SK-N-SH (cell line): ENCODE results near the gene ENO1. TPM values are rescaled to one million over a fixed set of nuclear protein-coding genes. Genes with fewer than 3 reads are reported as not detected.

Source experiments
- CTCF ChIA-PET: fragments of 300-600, 350-600 bp; formaldehyde crosslinking; extraction: SDS; loops from one replicate; lab custom pipeline; 2021; lab: Yijun Ruan, JAX
- POLR2A ChIA-PET: fragments of 350-600 bp; sonication (Branson Sonifier 250); formaldehyde crosslinking; extraction: SDS; loops from one replicate; lab custom pipeline; 2020; ENCODE audit warnings: antibody characterized with exemption, inconsistent platforms; lab: Yijun Ruan, JAX
- DNase-seq: peaks from one replicate; pipeline ENCODE4 v3.0.0; 2012
- H2AFZ ChIP-seq: fragments of 200-600 bp; sonication (generic); 2 replicates; pipeline ENCODE4 v1.8.1; 2016; ENCODE audit warnings: antibody characterized with exemption, mild to moderate bottlenecking, low read depth
- H3F3A ChIP-seq: fragments of 200-600 bp; sonication (generic); replicated peaks from 2 replicates; pipeline ENCODE3; 2016; ENCODE audit warnings: antibody characterized with exemption, mild to moderate bottlenecking; ENCODE audit not compliant: insufficient read depth
- H3K27ac ChIP-seq, 2 experiments: fragments of 200-500 bp in 1 of 2; fragments of 200-600 bp in 1 of 2; sonication (Bioruptor generic) in 1 of 2; sonication (generic), shearing (Covaris generic) in 1 of 2; 2 replicates each; pipeline versions ENCODE4 v1.5.1 to v1.6.1; 2014 to 2016; ENCODE audit warnings: low read depth in 2 of 2, inconsistent platforms in 1 of 2, low read length in 1 of 2, mild to moderate bottlenecking in 1 of 2, mixed read lengths in 1 of 2
- H3K27me3 ChIP-seq: fragments of 200-600 bp; sonication (generic), shearing (Covaris generic); 2 replicates; pipeline ENCODE4 v1.6.1; 2016; ENCODE audit warnings: mixed run types; ENCODE audit not compliant: insufficient read depth
- H3K36me3 ChIP-seq, 2 experiments: fragments of 200-500 bp in 1 of 2; fragments of 200-600 bp in 1 of 2; sonication (Bioruptor generic) in 1 of 2; sonication (generic) in 1 of 2; replicated peaks in 1 of 2; 2 replicates each; pipeline versions ENCODE3 to v1.5.1; 2014 to 2016; ENCODE audit warnings: low read length in 1 of 2, mild to moderate bottlenecking in 1 of 2; ENCODE audit not compliant: insufficient read depth in 2 of 2, control insufficient read depth in 1 of 2
- H3K4me1 ChIP-seq, 2 experiments: fragments of 200-500 bp in 1 of 2; fragments of 200-600 bp in 1 of 2; sonication (Bioruptor generic) in 1 of 2; sonication (generic), shearing (Covaris generic) in 1 of 2; 2 replicates each; pipeline versions ENCODE4 v1.5.1 to v1.6.1; 2014 to 2016; ENCODE audit warnings: low read depth in 1 of 2, low read length in 1 of 2, mixed run types in 1 of 2; ENCODE audit not compliant: insufficient read depth in 2 of 2, control insufficient read depth in 1 of 2
- H3K4me2 ChIP-seq: fragments of 200-600 bp; sonication (generic), shearing (Covaris generic); 2 replicates; pipeline ENCODE4 v1.6.1; 2017; ENCODE audit warnings: mixed run types
- H3K4me3 ChIP-seq, 2 experiments: fragments of 200-500 bp in 1 of 2; fragments of 200-600 bp in 1 of 2; sonication (Bioruptor generic) in 1 of 2; sonication (generic), shearing (Covaris generic) in 1 of 2; 2 replicates each; pipeline versions ENCODE4 v1.5.1 to v1.8.1; 2014 to 2016; ENCODE audit warnings: low read depth in 2 of 2, inconsistent platforms in 1 of 2, low read length in 1 of 2, mild to moderate bottlenecking in 1 of 2, mixed read lengths in 1 of 2, moderate library complexity in 1 of 2
- H3K79me2 ChIP-seq: fragments of 200-600 bp; sonication (generic); 2 replicates; pipeline ENCODE4 v1.8.1; 2017; ENCODE audit warnings: mild to moderate bottlenecking; ENCODE audit not compliant: insufficient read depth
- H3K9ac ChIP-seq: fragments of 200-600 bp; sonication (generic); 2 replicates; pipeline ENCODE4 v1.6.1; 2017; ENCODE audit warnings: mixed run types
- H3K9me2 ChIP-seq: fragments of 200-600 bp; sonication (generic); 2 replicates; pipeline ENCODE4 v1.6.1; 2017; ENCODE audit warnings: mixed run types
- H3K9me3 ChIP-seq: fragments of 200-600 bp; sonication (generic); 2 replicates; pipeline ENCODE4 v1.6.1; 2017; ENCODE audit warnings: mixed run types, mild to moderate bottlenecking, moderate library complexity
- H4K20me1 ChIP-seq: fragments of 200-600 bp; sonication (generic); 2 replicates; pipeline ENCODE4 v1.6.1; 2017; ENCODE audit warnings: mild to moderate bottlenecking, mixed run types; ENCODE audit not compliant: insufficient read depth
- CHD2 ChIP-seq: fragments of 150-350 bp; IDR thresholded peaks from 2 replicates; pipeline ENCODE4 v1.6.1; 2018; ENCODE audit warnings: low read length; ENCODE audit not compliant: partially characterized antibody
- ELF1 ChIP-seq: IDR thresholded peaks from 2 replicates; pipeline ENCODE4 v1.4.0; 2012
- EP300 ChIP-seq, 2 experiments: IDR thresholded peaks; 2 replicates each; pipeline versions ENCODE4 v1.4.0 to v1.6.1; 2012; ENCODE audit warnings: borderline replicate concordance in 1 of 2, low read depth in 1 of 2, low read length in 1 of 2
- EZH2phosphoT487 ChIP-seq: fragments of 200-600 bp; sonication (generic); IDR thresholded peaks from 2 replicates; pipeline ENCODE4 v1.6.1; 2017; ENCODE audit warnings: low read depth, mixed run types, mild to moderate bottlenecking, antibody characterized with exemption, moderate library complexity, borderline replicate concordance
- FOXM1 ChIP-seq: IDR thresholded peaks from 2 replicates; pipeline ENCODE4 v1.4.0; 2012; ENCODE audit warnings: low read depth, mild to moderate bottlenecking
- GABPA ChIP-seq: IDR thresholded peaks from 2 replicates; pipeline ENCODE4 v1.4.0; 2012; ENCODE audit warnings: low read depth, mild to moderate bottlenecking
- GATA2 ChIP-seq: sonication (generic); formaldehyde crosslinking; IDR thresholded peaks from 2 replicates; pipeline ENCODE4 v1.5.0; 2020; ENCODE audit warnings: mild to moderate bottlenecking, missing genetic modification reagents
- JUND ChIP-seq: IDR thresholded peaks from 2 replicates; pipeline ENCODE4 v1.4.0; 2012
- RAD21 ChIP-seq: IDR thresholded peaks from 2 replicates; pipeline ENCODE4 v1.6.1; 2012; ENCODE audit warnings: mild to moderate bottlenecking, low read length
- RCOR1 ChIP-seq: fragments of 150-350 bp; IDR thresholded peaks from 2 replicates; pipeline ENCODE4 v1.6.1; 2017; ENCODE audit warnings: antibody characterized with exemption, low read length
- RFX5 ChIP-seq: IDR thresholded peaks from 2 replicates; pipeline ENCODE4 v1.6.1; 2012; ENCODE audit warnings: mild to moderate bottlenecking, improper control_type of control experiment, low read length
- RXRA ChIP-seq: IDR thresholded peaks from 2 replicates; pipeline ENCODE4 v1.4.0; 2012; ENCODE audit warnings: low read depth, mild to moderate bottlenecking, borderline replicate concordance
- TAF1 ChIP-seq: IDR thresholded peaks from 2 replicates; pipeline ENCODE4 v1.6.1; 2012; ENCODE audit warnings: low read depth, mild to moderate bottlenecking, low read length, moderate library complexity, borderline replicate concordance
- TEAD4 ChIP-seq: IDR thresholded peaks from 2 replicates; pipeline ENCODE4 v1.4.0; 2012; ENCODE audit warnings: mild to moderate bottlenecking, borderline replicate concordance; ENCODE audit not compliant: insufficient read depth
- YY1 ChIP-seq: IDR thresholded peaks from 2 replicates; pipeline ENCODE4 v1.4.0; 2012; ENCODE audit warnings: low read depth, mild to moderate bottlenecking
- WGBS: methylation state at CpG from one replicate; pipeline ENCODE4 v1.1.6; 2017; ENCODE audit warnings: low lambda C conversion rate; 5-methylcytosine and 5-hydroxymethylcytosine counted together
- polyA plus RNA-seq, 3 experiments: library from polyadenylated mRNA; depleted of rRNA; stranded (reverse); fragments of >200 nt; gene quantifications; 2 replicates each; pipeline ENCODE4 v1.2.3, GENCODE V29; 2012
- TF ChIP-seq, protein P1 (sequence below): fragments of 150-350 bp; IDR thresholded peaks from 2 replicates; pipeline ENCODE4 v1.6.1; 2017; ENCODE audit warnings: antibody characterized with exemption, low read length, low read depth, borderline replicate concordance
- TF ChIP-seq, protein P2 (sequence below): fragments of 150-350 bp; IDR thresholded peaks from 2 replicates; pipeline ENCODE4 v1.6.1; 2016; ENCODE audit warnings: mild to moderate bottlenecking, low read depth, low read length
- TF ChIP-seq, protein P3 (sequence below): fragments of 200-600 bp; sonication (generic); IDR thresholded peaks from 2 replicates; pipeline ENCODE4 v1.6.1; 2017; ENCODE audit warnings: antibody characterized with exemption, mild to moderate bottlenecking, moderate library complexity
- TF ChIP-seq, protein P4 (sequence below): IDR thresholded peaks from 2 replicates; pipeline ENCODE4 v1.4.0; 2012; ENCODE audit warnings: low read depth, borderline replicate concordance
- TF ChIP-seq, protein P5 (sequence below): IDR thresholded peaks from 2 replicates; pipeline ENCODE4; 2012

Gene ENO1
- polyA plus RNA-seq, 1 of the 3 experiments (the other 2 are of a cell fraction) = 1,599 TPM

DNA sequence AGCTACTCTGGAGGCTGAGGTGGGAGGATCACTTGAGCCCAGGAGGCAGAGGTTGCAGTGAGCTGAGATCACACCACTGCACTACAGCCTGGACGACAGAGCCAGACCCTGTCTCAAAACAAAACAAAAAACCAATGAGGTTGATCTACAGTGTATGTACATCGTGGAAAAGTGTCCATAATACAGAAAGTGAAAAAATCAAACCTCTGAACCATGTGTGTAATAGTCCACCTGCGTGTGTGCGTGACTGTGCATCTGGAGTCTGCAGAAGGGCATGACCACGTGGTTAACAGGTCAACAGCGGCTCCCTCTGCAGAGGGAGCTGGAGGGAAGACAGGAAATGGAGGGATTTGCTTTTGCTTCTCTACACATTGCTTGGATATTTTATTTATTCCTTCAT is 32.4 kb upstream of the ENO1 start:
- no peak overlapping the region for H3K9ac ChIP-seq
- H2AFZ ChIP-seq = no peak overlapping the region
- H3K36me3 ChIP-seq = no peaks in the 10 kb centered on the region
- H3K4me3 ChIP-seq = no peak overlapping the region
- peaks cover 6% of the 10 kb centered on the region for H3F3A ChIP-seq
- H3K9me3 ChIP-seq = no peaks in the 10 kb centered on the region
- no peak overlapping the region for H3K4me2 ChIP-seq
- H3K9me2 ChIP-seq = no peaks in the 10 kb centered on the region
- no peaks in the 10 kb centered on the region for H3K79me2 ChIP-seq
- CTCF ChIA-PET = interaction anchor here (0.6 kb wide), 1 partner anchor 94 kb away, joined by 3 read pairs; no protein-coding TSS in a partner anchor
- no peak overlapping the region for H3K27ac ChIP-seq
- 78% methylated on average over 6 of the region's 6 CpGs for WGBS
- H3K4me1 ChIP-seq = no peaks in the 10 kb centered on the region
- TF ChIP-seq EZH2phosphoT487 (no peak), GABPA (no peak), TEAD4 (no peak), TAF1 (no peak), YY1 (no peak), JUND (no peak), FOXM1 (no peak), ELF1 (no peak), RCOR1 (no peak), GATA2 (CRISPR knock-in tag) (no peak)
- TF ChIP-seq, protein P1, sequence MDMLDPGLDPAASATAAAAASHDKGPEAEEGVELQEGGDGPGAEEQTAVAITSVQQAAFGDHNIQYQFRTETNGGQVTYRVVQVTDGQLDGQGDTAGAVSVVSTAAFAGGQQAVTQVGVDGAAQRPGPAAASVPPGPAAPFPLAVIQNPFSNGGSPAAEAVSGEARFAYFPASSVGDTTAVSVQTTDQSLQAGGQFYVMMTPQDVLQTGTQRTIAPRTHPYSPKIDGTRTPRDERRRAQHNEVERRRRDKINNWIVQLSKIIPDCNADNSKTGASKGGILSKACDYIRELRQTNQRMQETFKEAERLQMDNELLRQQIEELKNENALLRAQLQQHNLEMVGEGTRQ = no peak
- TF ChIP-seq, protein P2, sequence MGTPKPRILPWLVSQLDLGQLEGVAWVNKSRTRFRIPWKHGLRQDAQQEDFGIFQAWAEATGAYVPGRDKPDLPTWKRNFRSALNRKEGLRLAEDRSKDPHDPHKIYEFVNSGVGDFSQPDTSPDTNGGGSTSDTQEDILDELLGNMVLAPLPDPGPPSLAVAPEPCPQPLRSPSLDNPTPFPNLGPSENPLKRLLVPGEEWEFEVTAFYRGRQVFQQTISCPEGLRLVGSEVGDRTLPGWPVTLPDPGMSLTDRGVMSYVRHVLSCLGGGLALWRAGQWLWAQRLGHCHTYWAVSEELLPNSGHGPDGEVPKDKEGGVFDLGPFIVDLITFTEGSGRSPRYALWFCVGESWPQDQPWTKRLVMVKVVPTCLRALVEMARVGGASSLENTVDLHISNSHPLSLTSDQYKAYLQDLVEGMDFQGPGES = no peak
- TF ChIP-seq, protein P3, sequence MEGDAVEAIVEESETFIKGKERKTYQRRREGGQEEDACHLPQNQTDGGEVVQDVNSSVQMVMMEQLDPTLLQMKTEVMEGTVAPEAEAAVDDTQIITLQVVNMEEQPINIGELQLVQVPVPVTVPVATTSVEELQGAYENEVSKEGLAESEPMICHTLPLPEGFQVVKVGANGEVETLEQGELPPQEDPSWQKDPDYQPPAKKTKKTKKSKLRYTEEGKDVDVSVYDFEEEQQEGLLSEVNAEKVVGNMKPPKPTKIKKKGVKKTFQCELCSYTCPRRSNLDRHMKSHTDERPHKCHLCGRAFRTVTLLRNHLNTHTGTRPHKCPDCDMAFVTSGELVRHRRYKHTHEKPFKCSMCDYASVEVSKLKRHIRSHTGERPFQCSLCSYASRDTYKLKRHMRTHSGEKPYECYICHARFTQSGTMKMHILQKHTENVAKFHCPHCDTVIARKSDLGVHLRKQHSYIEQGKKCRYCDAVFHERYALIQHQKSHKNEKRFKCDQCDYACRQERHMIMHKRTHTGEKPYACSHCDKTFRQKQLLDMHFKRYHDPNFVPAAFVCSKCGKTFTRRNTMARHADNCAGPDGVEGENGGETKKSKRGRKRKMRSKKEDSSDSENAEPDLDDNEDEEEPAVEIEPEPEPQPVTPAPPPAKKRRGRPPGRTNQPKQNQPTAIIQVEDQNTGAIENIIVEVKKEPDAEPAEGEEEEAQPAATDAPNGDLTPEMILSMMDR = no peak
- TF ChIP-seq, protein P4, sequence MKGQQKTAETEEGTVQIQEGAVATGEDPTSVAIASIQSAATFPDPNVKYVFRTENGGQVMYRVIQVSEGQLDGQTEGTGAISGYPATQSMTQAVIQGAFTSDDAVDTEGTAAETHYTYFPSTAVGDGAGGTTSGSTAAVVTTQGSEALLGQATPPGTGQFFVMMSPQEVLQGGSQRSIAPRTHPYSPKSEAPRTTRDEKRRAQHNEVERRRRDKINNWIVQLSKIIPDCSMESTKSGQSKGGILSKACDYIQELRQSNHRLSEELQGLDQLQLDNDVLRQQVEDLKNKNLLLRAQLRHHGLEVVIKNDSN = no peak
- no peaks in the 10 kb centered on the region for H4K20me1 ChIP-seq
- H3K27me3 ChIP-seq = no peaks in the 10 kb centered on the region
- no peak for DNase-seq
- POLR2A ChIA-PET = no interaction called here

DNA sequence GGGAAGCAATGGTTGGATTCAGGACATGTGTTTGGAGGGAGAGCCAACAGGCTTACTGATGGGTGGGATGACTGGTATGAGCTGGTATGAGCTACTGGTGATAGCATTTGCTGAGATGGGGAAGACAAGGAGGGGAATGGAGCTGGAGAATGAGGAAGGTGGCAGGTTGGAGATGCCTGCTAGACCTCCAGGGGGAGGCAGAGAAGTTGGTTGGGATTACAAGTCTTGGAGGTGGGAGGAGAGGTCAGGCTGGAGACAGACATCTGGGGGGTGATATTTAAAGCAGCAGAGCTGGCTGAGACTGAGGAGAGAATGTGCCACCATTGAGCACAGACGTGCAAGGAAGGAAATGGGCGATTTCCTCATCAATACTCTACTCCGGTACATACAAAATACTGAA is 31.8 kb upstream of the ENO1 start:
- H3K9me2 ChIP-seq = no peaks in the 10 kb centered on the region
- no peaks in the 10 kb centered on the region for H3K4me1 ChIP-seq
- no peak for DNase-seq
- H3K79me2 ChIP-seq = no peaks in the 10 kb centered on the region
- POLR2A ChIA-PET = no interaction called here
- no peaks in the 10 kb centered on the region for H4K20me1 ChIP-seq
- H3K4me3 ChIP-seq = no peak overlapping the region
- peaks cover 6% of the 10 kb centered on the region for H3F3A ChIP-seq
- no peak overlapping the region for H2AFZ ChIP-seq
- CTCF ChIA-PET = no interaction called here
- no peak overlapping the region for H3K9ac ChIP-seq
- no peak overlapping the region for H3K27ac ChIP-seq
- H3K4me2 ChIP-seq = no peak overlapping the region
- H3K36me3 ChIP-seq = no peaks in the 10 kb centered on the region
- WGBS = 90% methylated on average over 3 of the region's 3 CpGs
- H3K27me3 ChIP-seq = no peaks in the 10 kb centered on the region
- H3K9me3 ChIP-seq = no peaks in the 10 kb centered on the region
- TF ChIP-seq, protein P4 = no peak
- TF ChIP-seq CHD2 = no peak
- TF ChIP-seq, protein P5, sequence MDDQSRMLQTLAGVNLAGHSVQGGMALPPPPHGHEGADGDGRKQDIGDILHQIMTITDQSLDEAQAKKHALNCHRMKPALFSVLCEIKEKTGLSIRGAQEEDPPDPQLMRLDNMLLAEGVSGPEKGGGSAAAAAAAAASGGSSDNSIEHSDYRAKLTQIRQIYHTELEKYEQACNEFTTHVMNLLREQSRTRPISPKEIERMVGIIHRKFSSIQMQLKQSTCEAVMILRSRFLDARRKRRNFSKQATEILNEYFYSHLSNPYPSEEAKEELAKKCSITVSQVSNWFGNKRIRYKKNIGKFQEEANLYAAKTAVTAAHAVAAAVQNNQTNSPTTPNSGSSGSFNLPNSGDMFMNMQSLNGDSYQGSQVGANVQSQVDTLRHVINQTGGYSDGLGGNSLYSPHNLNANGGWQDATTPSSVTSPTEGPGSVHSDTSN = no peak
- TF ChIP-seq, protein P3 = no peak
- no peak for TF ChIP-seq TAF1
- TF ChIP-seq RFX5 = no peak
- TF ChIP-seq EP300 (IDR thresholded peaks at IDR 0.05; ENCODE audit: borderline replicate concordance in 1 of 2, low read depth in 1 of 2, low read length in 1 of 2) = no peak
- TF ChIP-seq RXRA = no peak
- no peak for TF ChIP-seq RAD21
- TF ChIP-seq YY1 = no peak
